SKM-1 (cell line): ENCODE data around the gene MPV17L2.

Source experiments
- DNase-seq: peaks from one replicate; lab custom pipeline; 2025; ENCODE audit not compliant: unreplicated experiment; lab: John Stamatoyannopoulos, UW

The MPV17L2 gene

GRCh38 chr19:18214779-18215433, 21.9 kb downstream of the MPV17L2 start:
- no peak for DNase-seq

DNA sequence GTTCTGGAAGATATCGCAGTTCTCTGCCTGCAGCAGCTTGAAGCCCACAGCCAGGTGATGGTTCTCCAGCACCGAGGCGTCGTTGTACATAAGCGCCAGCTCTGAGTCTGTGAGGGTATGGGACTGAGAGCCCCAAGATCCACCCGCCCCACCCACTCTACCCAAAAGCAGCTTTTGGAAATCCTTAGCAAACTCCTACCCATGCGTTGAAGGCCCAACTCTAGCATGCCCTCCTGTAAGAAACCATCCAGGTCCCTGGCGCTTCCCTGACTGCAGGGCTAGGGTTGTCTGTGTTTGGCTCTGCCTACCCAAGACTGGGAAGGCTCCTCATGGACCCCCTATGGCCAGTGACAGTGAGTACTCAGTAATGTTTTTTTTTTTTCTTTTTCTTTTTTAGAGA, 23.8 kb downstream of the MPV17L2 start:
- no peak for DNase-seq

DNA sequence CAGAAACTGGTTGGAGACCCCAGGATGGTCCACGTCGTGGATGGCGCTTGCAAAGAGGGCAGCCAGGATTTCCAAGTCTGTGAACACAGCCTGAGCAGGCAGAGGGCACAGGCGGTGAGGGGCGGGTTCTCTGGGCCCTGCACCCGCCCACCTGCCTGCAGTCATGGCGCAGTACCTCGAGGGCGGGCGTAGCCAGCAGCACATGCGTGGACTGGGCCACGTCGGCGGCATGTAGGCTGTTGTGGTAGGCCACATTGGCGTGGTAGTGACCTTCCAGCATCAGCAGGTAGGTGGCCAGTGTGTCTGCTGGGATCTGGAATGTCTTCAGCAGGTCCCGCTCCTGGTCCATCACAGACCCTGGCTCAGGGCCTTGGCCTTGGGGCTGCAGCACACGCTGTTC, 25.1 kb downstream of the MPV17L2 start:
- DNase-seq, result no peak

GRCh38 chr19:18218600-18218999, 25.6 kb downstream of the MPV17L2 start:
- DNase-seq, result no peak

DNA sequence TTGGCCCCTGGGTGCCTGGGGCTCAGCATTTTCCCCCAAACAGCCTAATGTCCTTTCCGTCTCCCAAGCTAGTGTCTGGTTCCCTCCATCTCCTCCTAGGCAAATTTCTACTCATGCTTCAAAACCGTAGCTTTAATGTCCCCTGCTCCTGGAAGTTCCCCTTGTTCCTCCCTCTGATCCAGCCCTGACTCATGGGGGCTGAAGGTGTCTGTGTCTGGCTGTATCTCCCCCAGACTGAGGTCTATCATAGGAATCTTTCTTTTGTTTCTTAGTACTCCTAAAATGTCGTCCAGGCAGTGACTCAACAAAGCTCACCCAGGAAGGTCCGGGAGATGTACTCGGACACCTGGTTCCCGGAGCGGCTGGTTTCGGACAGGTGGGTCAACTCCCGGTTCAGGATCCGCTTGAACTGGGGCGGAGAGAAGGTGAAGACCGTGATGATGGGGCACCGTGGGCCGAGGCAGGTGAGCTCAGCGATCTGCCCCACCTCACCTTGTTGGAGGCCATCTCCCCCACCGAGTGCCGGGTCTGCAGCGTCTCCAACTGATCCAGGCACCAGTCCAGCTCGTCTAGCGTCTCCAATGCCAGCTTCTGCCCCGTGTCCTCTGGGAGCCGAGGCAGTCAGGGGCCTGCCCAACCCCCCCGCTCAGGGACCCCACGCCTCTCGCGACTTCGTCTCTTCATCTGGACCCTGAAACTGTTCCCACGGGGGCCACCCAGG, 27.1 kb downstream of the MPV17L2 start:
- DNase-seq, result no peak

DNA sequence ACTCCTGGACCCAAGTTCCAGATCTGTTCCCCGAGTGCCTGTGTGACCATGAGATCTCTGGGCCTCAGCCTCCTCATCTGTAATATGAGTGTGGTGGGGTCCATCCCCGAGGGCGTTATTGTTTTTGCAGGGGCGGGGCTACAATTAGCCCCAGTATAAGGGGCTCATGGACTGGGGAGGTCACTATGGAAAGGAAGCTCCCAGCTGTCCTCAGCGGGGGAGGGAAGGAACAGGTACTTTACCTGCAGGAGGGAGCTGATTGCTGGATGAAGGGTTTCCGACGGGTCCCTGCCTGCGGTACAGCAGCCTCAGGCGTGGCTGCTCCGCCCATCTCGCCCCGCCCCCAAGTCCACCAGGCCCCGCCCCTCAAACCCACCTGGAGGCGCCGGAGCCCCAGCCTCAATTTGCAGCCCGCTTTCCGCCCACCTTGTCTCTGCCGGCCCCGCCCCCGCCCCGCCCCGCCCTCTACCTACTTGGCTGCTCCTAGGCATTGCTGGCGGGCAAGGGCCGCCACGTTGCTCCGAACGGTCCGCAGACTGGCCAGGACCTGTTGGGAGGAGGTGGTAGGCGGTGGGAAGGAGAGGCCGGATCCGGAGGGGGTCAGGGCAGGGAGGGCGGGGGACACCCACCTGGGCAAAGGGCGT, 27.7 kb downstream of the MPV17L2 start:
- no peak for DNase-seq

DNA sequence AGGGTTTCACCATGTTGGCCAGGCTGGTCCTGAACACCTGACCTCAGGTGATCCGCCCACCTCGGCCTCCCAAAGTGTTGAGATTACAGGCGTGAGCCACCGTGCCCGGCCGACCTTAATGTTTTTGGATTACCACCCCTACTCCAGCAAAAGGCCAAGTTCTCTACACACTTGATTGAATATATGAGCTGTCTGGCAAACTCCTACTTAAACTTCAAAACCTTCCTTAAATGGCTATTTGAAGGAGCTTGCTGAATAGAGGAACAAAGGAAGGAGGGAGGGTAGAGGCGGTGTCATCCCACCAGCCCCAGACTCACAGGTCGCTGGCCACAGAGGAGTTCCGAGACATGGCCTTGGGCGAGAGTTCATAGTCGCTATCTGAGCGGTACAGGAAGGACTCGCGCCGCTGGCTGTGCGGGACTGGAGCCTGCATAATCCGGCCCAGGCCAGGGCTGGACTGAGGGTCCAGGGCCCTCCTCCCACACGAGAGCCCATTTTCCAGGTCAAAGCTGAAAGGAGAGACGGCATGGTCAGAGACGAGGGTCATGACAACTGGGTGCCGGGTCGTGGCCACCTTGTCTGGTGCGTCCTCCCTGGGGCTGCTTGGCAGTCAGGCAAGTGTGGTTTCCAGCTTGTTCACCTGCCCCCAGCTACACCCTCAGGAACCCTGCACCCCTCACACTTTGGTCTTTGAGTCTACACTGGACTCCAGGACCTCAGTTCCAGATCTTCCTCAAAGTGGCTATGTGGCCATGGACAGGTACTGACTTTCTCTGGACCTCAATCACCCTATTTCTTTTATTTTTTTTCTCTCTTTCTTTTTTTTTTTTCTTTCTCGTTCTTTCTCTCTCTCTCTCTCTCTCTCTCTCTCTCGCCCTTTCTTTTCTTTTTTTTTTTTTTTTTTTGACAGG, 29.1 kb downstream of the MPV17L2 start:
- DNase-seq, result no peak

DNA sequence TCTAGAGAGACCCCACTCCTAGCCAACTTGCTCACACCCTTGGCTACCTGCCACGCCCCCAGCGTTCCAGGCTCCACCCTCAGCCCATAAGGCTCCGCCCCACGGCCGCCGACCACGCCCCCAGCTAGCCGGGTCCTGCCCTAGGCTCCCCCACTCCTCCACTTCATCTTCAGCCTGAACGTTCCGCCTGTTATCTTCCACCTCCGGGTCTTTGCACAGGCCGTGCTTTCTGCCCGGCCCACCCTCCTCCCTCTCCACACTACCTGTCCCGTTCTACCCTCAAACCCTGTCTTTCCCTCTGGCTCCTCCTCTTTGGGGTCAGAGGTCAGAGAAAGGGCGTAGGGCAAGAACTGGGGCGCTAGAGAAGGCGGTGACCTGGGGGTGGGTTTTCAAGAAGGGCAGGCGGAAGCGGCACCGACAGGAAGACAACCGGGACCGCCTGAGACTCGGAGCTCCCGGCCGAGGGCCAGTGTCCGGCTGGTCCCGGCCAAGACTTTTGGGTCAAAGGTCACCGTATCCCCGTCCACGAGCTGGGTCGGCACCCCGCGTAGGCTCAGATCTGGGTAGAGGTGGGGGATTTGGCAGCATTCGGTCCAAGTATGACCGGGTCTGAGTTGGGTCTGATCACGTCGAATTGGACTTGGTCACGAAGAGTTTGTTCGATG, 31.0 kb downstream of the MPV17L2 start:
- DNase-seq, result peak; percentile 61

- DNase-seq, result peak; percentile 89
Observed at GRCh38 chr19:18224525-18225354, 31.7 kb downstream of the MPV17L2 start.

DNA sequence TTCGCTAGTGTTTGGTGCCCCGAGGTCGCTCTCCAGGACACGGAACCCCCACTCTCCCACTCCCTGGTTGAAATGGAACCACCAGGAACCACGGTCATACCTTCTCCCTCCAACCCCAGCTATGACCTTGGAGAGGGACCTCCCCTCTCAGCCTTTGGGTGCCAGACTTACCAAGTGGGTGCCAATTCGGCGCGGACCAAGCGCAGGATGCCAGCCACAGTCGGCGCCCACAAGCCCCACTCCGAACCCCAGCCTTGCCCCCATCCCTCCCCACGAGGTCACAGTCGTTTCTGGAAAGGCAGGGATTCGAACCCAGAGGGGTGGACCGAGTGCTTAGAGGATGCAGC, 32.3 kb downstream of the MPV17L2 start:
- DNase-seq, result no peak

DNA sequence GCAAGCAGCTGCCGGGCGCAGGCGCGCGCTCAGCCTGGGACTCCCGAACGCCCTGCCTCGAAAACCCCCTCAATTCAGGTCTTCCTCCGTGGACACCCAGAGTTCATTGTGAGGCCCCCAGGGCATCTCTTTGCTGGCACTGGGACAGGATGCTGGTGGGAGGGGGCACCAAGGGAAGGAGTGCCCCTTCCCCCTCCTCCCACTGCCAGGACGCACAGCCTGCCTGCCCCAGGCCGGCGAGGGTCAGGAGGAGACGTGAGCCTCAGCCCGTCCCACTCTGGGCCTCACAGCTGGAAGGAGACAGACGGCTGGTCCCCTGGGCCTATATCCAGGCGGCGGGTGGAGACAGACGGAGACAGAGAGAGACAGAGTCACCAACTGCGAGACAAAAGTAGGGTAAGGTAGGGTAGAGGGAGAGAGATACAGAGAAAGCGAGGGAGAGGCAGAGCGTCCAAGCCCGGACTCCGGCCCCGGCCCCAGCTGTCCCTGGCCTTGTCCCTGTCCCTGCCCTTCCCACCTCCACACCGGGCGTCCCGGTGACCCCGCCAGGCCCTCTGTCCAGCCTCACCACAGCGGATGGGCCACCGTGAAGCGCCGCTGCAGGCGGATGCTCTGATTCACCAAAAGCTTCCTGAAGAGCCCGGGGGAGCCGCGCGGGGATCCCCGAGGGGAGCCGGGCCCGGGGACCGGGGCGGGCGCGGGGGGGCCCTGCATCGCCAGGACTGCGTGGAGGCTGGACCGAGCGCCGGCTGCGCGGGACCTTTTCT, 32.9 kb downstream of the MPV17L2 start, which contains the start of gene PDE4C:
PDE4C (minus strand) TSS at position 737 of the 767 bp plus-strand sequence; CDS start at position 714, 23 bp downstream.
- no peak for DNase-seq

DNA sequence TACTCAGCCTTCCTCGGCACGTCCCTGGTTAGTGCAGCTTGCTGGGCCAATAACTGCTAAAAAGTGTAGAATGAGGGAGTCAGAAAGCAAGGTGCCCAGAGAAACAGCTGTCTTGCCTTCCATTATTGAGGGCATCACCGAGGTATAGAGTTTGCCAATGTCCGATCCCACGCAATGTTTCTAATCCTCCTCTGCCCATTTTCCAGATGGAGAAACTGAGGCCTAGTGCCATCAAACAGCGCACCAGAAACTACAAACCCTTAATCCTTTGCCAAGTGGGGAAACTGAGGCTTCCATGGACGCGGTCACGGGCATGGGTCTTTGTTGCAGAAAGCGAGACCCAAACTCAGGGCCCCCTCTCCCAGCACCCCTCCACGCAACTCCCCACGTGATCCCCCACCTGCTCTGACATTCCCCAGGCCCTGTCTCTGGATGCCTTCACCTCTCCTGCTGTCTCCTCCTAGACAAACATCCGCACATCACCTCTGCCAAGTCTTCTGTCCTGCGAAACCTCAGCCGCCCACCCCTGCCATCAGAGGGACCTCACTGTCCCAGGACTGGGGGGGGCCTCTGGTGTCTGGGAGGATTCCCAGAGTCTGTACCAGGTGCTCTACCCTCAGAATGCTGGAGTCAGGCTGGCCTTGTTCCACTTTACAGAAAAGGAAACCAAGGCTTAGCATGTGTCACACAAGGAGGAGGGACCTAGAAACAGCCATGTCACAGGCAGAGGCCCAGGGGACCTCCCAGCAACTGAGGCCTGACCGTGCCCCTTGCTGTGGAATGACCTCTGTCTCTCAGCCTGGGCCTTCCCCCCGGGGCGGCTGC, 34.1 kb downstream of the MPV17L2 start:
- DNase-seq, result no peak

- DNase-seq, result no peak
Observed at GRCh38 chr19:18227781-18228271, 34.8 kb downstream of the MPV17L2 start.

DNA sequence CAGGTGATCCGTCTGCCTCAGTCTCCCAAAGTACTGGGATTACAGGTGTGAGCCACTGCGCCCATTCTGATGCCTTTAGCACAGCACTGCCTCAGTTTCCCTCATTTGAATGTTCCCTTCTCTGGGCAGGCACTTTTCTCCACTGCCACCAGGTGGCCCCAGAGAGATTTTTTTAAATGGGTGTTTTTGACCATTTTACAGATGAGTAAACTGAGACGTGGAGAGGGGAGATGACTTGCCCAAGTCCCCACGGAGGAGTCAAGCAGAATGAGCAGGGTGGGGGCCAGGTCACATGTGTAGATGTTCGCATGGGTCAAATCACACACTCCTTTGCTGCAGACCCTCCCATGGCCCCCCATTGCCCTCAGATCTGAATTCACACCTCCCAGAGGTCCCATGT, 36.5 kb downstream of the MPV17L2 start:
- DNase-seq, result no peak

DNA sequence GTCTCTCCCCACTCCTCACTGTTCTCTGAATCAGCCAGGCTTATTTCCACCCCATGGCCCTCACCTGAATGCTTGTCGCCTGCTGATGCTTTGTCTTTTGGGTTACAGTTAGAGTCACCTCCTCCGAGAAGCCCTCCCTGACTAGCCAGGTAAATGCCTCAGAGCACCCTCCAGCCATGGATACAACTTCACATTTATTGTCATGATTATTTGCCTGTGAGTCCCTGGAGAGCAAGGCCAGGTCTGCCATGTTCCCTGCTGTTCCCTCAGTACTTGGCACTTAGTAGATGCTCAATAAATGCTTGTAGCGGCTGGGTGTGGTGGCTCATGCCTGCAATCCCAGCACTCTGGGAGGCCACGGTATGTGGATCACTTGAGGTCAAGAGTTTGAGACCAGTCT, 36.9 kb downstream of the MPV17L2 start:
- no peak for DNase-seq

DNA sequence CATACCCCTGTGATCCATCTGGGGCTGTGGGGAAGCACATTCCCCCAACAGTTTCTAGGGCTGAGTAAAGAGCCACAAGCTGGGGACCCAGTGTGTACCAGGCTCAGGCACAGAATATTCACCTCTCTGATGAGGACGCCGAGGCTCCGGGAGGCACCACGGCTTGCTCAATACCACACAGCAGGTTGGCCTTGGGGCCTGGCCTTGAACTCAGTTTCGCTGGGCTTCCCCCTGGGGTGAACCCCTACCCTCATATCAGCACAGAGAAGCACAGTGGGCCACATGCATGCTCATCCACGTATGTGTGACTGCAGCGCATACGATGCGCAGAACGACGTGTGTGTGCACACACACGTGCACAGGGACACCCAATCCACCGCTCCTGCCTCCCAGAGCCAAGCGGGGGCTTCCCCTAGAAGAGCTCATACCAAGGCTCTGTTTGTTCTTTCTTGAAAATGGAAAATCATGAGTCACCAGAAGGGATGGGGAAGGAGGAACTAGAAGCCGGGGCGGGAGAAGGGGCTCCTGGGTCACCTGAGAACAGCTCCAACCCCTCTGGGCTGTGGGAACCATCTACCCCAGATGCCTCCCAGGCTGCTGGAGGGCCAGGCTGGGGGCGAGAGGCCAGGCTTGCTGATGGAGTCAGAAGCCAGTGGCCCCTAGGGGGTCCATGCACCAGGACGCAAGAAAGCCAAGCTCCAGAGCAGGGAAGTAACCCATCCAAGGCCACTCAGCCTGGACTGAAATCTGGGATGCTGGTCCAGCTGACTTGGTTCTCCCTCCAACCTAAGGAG, 38.1 kb downstream of the MPV17L2 start:
- DNase-seq, result no peak

- no peak for DNase-seq
Observed at GRCh38 chr19:18231775-18232174, 38.8 kb downstream of the MPV17L2 start.
